Suprapubic skin (tissue), 4 donors: Measurements from ENCODE around the gene IGFN1. TPM values are rescaled to one million over a fixed set of nuclear protein-coding genes. Genes with fewer than 3 reads are reported as not detected.

Experiments
- DNase-seq, 2 donors: peaks; one replicate each; pipeline ENCODE4 v3.0.0-alpha.2; 2019; ENCODE audit warnings: low spot score in 2 of 2
- H3K27ac ChIP-seq: fragments of 200-600 bp; sonication (generic); one replicate; pipeline ENCODE4 v1.5.1; 2019
- H3K27me3 ChIP-seq: fragments of 200-600 bp; sonication (generic); one replicate; pipeline ENCODE4 v1.5.1; 2019
- H3K36me3 ChIP-seq: fragments of 200-600 bp; sonication (generic); one replicate; pipeline ENCODE4 v1.5.1; 2019
- H3K4me1 ChIP-seq: fragments of 200-600 bp; sonication (generic); one replicate; pipeline ENCODE4 v1.5.1; 2019
- H3K4me3 ChIP-seq: fragments of 200-600 bp; sonication (generic); one replicate; pipeline ENCODE4 v1.5.1; 2019; ENCODE audit warnings: mild to moderate bottlenecking
- H3K9me3 ChIP-seq: fragments of 200-600 bp; sonication (generic); one replicate; pipeline ENCODE4 v1.5.1; 2019
- EP300 ChIP-seq: sonication (generic); formaldehyde crosslinking; IDR thresholded peaks from one replicate; pipeline ENCODE4 v1.6.1; 2017; ENCODE audit warnings: antibody characterized with exemption
- POLR2A ChIP-seq, 2 donors: fragments of 450-650 bp; IDR thresholded peaks; one replicate each; pipeline ENCODE4 v1.6.1; 2017; ENCODE audit warnings: antibody characterized with exemption in 2 of 2, mild to moderate bottlenecking in 2 of 2, moderate library complexity in 2 of 2
- POLR2AphosphoS5 ChIP-seq, 3 donors: sonication (generic); formaldehyde crosslinking; IDR thresholded peaks; one replicate each; pipeline ENCODE4 v1.6.1; 2017; ENCODE audit warnings: antibody characterized with exemption in 3 of 3
- WGBS: methylation state at CpG from one replicate; pipeline ENCODE4 v1.1.5; 2018; 5-methylcytosine and 5-hydroxymethylcytosine counted together
- total RNA-seq, 4 donors: library from RNA; depleted of rRNA; stranded (reverse); fragments of >200 nt; gene quantifications; one replicate each; pipeline ENCODE4 v1.1.0, GENCODE V29; 2016
- TF ChIP-seq, protein P1 (sequence below), 2 donors: fragments of 200-600 bp in 1 of 2; fragments of 450-650 bp in 1 of 2; sonication (generic) in 1 of 2; IDR thresholded peaks; one replicate each; pipeline ENCODE4 v1.5.1; 2016 to 2019; ENCODE audit warnings: antibody characterized with exemption in 2 of 2, mild to moderate bottlenecking in 1 of 2, moderate library complexity in 1 of 2

The IGFN1 gene
- total RNA-seq, result under 1 TPM in 2 of 4 donors, not detected in 2; 0.13 to 0.57 TPM

DNA sequence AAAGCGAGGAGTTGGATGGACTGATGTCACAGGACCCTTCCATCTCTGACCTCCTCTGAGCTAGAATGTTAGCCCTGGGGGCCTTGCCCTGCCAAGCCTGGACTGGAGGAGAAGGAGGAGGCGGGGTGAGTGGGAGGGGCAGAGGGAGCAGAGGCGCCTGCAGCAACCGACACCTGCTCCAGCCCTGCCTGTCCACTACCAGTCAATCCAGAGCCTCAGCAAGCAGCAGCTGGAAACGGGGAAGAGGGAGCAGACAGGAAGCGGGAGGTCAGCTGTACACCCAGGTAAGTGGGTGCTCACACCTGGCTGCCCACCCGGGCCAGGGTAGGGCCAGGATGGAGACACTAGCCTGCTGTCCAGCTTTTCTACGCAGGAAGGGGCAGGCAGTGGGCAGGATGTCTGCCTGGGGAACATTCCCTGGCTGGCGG, at the start of gene IGFN1:
TSS of gene IGFN1 (plus strand) at position 201 of the 428 bp plus-strand sequence. CDS start 2,470 bp downstream, outside the sequence.
- Histone ChIP-seq H3K9me3 (no peaks in the 10 kb centered on the region), H3K4me3 (no peak within 1 kb of the TSS), H3K27me3 (peaks cover 8% of the 10 kb centered on the region), H3K4me1 (no peaks in the 10 kb centered on the region), H3K27ac (no peak within 1 kb of the TSS), H3K36me3 (no peaks in the 10 kb centered on the region)
- 54% methylated on average over 9 of the region's 9 CpGs for WGBS
- DNase-seq, result no peak
- TF ChIP-seq EP300 (no peak), POLR2AphosphoS5 (IDR thresholded peaks at IDR 0.05) (no peak), POLR2A (IDR thresholded peaks at IDR 0.05) (no peak)
- TF ChIP-seq, protein P1, sequence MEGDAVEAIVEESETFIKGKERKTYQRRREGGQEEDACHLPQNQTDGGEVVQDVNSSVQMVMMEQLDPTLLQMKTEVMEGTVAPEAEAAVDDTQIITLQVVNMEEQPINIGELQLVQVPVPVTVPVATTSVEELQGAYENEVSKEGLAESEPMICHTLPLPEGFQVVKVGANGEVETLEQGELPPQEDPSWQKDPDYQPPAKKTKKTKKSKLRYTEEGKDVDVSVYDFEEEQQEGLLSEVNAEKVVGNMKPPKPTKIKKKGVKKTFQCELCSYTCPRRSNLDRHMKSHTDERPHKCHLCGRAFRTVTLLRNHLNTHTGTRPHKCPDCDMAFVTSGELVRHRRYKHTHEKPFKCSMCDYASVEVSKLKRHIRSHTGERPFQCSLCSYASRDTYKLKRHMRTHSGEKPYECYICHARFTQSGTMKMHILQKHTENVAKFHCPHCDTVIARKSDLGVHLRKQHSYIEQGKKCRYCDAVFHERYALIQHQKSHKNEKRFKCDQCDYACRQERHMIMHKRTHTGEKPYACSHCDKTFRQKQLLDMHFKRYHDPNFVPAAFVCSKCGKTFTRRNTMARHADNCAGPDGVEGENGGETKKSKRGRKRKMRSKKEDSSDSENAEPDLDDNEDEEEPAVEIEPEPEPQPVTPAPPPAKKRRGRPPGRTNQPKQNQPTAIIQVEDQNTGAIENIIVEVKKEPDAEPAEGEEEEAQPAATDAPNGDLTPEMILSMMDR (IDR thresholded peaks at IDR 0.05), result no peak

DNA sequence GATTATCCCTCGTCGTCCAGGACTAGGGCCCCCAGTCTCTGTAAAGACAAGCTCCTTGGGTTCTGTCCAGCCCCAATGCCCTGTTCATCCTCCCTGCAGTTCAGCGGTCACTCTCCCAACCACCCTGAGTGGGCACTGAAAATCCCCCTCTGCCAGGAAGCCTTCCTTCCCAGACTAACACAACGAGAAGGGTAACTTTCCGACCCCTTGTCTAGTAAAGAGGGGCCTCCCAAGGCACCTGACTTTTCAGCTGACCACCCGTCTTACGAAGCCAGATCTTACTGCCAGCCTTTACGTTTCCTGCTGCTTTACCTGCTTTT, 49.7 kb upstream of the IGFN1 start:
- no peaks in the 10 kb centered on the region for H3K9me3 ChIP-seq
- no peaks in the 10 kb centered on the region for H3K27me3 ChIP-seq
- TF ChIP-seq POLR2A (IDR thresholded peaks at IDR 0.05) (no peak), POLR2AphosphoS5 (IDR thresholded peaks at IDR 0.05) (no peak)
- TF ChIP-seq, protein P1 (IDR thresholded peaks at IDR 0.05), result no peak
- no peak overlapping the region for H3K4me3 ChIP-seq
- H3K36me3 ChIP-seq, result peaks cover 70% of the 10 kb centered on the region
- H3K27ac ChIP-seq, result no peak overlapping the region
- H3K4me1 ChIP-seq, result peaks cover 30% of the 10 kb centered on the region
- no peak for DNase-seq
- WGBS, result 95% methylated on average over 8 of the region's 8 CpGs

DNA sequence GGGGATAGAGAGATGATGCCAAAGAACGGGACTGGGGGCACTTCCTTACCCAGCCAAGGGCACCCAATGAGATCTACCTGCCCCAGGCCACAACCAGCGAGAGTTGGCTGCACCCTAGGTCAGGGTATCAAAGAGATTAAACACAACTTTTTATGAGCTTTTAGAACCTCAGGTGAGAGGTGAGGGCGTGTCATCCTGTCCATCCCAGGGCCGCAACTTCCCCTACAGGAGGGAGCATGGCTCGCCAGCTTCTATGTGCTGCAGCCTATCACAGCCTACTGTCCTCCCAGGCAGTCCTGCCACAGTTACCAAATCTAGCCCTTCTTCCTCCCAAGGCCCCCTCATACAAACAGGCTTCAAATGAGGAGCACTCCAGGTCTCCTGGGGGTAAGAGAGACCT, 49.2 kb upstream of the IGFN1 start:
- H3K27ac ChIP-seq, result no peak overlapping the region
- H3K9me3 ChIP-seq, result no peaks in the 10 kb centered on the region
- H3K36me3 ChIP-seq, result peaks cover 70% of the 10 kb centered on the region
- peaks cover 30% of the 10 kb centered on the region for H3K4me1 ChIP-seq
- no peak overlapping the region for H3K4me3 ChIP-seq
- TF ChIP-seq POLR2AphosphoS5 (IDR thresholded peaks at IDR 0.05) (no peak), POLR2A (IDR thresholded peaks at IDR 0.05) (no peak), EP300 (no peak)
- TF ChIP-seq, protein P1 (IDR thresholded peaks at IDR 0.05), result no peak
- WGBS, result 92% methylated on average over 5 of the region's 5 CpGs
- H3K27me3 ChIP-seq, result no peaks in the 10 kb centered on the region
- DNase-seq, result peak in 1 of 2 donors; percentile 27

DNA sequence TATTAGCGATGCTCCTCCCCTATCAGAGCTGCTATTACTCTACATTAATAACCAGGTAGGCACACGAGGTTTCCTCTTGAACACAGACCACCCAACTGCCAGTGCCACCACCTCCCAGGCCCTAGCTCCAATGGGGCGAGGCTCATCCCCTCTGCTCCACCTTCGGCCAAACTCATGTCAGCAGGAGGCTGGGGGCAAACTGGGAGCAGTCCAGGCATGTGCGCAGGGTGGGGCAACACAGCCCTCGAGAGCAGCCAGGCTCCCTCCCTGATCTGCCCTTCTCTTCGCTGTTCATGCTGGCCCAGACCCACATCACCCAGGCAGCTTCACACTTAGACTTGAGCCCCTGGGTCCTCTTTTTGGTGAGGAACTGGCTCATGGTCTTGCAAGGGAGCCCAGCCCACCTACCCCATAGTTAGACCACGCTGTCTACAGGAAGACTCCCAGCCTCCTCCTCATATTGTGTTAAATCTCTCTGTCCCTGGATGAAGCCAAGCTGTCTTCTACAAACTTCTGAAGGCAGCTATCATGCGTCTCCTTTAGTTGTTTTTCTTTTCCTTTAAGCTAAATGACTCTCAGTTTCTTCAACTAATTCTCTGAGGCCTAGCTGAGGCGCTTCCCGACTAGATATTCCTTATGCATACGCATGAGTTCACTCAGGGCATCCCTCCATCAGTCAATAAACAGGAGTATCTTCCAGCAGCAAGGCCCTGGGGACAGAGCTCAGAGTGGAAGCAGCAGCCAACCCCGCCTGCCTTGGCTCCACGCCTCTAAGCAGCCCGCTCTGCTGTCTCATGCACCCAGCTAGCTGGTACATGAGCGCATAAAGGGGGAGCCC, 48.4 kb upstream of the IGFN1 start:
- DNase-seq, result peak; percentile 62 to 79
- TF ChIP-seq POLR2A (IDR thresholded peaks at IDR 0.05) (no peak), EP300 (no peak), POLR2AphosphoS5 (IDR thresholded peaks at IDR 0.05) (no peak)
- TF ChIP-seq, protein P1 (IDR thresholded peaks at IDR 0.05), result no peak

DNA sequence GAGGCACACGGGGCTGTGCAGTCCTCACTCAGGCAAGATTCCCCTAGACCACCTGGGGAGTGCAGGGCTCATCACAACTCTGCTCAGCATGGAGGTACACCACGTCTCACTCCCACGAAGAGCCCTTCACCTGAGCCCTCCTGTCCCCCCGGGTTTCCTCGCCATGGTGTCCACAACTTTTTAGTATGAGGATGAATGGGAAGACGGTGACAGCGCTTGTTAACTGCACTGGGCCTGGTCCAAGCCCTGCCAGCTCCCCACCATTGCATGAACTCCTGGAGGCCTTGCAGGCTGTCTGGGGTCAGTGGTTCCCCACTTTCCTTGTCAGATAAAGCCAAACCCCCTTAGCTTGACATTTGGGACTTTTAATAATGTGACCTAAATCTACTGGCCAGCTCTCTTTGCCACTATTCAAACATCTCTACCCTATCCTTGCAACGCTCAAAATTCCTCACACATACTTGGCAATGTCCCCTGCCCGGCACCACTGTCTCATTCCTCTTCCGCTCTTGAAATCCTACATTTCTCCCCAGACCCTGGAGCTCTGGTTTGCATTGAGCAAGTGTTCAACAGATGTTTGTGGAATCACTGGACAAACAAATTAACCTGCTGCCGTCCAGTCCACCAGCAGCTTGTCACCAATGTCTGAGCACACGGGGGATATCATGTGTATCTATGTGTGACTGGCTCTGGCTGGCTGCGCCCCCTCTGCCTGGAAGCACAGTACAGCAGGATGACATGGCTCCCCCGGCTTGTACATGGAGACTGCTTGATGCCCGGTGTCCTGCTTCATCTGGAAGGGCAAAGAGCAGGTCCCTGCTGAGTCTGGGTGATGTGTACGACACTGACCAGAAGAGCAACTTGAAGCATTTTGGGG, 47.5 kb upstream of the IGFN1 start:
- Histone ChIP-seq H3K27ac (no peak overlapping the region), H3K9me3 (no peaks in the 10 kb centered on the region), H3K27me3 (no peaks in the 10 kb centered on the region), H3K36me3 (peaks cover 82% of the 10 kb centered on the region), H3K4me1 (peaks cover 18% of the 10 kb centered on the region), H3K4me3 (no peak overlapping the region)
- TF ChIP-seq POLR2A (IDR thresholded peaks at IDR 0.05), result no peak
- WGBS, result 77% methylated on average over 16 of the region's 16 CpGs
- peak in 1 of 2 donors; percentile 48 for DNase-seq

More for the DNA sequence above, 48.4 kb upstream of the IGFN1 start:
- peaks cover 77% of the 10 kb centered on the region for H3K36me3 ChIP-seq
- H3K4me1 ChIP-seq, result peaks cover 26% of the 10 kb centered on the region
- no peaks in the 10 kb centered on the region for H3K27me3 ChIP-seq
- H3K4me3 ChIP-seq, result no peak overlapping the region
- WGBS, result 54% methylated on average over 16 of the region's 16 CpGs
- no peak overlapping the region for H3K27ac ChIP-seq
- H3K9me3 ChIP-seq, result no peaks in the 10 kb centered on the region
